HG02970 (cell line): Measurements from ENCODE around the gene RFC5.
"Not testable (repeated sequence)": the region's sequence is repeated elsewhere in the genome, so short reads cannot be mapped to it uniquely, and the experiment has no call there.

Experiments used
- ATAC-seq: cut with Tn5 transposase; IDR thresholded peaks from one replicate; pipeline ENCODE4 v1.9.1; 2021; ENCODE audit warnings: mild to moderate bottlenecking, moderate library complexity, moderate number of reproducible peaks; ENCODE audit not compliant: unreplicated experiment, low FRiP score

RFC5 gene, protein sequence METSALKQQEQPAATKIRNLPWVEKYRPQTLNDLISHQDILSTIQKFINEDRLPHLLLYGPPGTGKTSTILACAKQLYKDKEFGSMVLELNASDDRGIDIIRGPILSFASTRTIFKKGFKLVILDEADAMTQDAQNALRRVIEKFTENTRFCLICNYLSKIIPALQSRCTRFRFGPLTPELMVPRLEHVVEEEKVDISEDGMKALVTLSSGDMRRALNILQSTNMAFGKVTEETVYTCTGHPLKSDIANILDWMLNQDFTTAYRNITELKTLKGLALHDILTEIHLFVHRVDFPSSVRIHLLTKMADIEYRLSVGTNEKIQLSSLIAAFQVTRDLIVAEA

DNA sequence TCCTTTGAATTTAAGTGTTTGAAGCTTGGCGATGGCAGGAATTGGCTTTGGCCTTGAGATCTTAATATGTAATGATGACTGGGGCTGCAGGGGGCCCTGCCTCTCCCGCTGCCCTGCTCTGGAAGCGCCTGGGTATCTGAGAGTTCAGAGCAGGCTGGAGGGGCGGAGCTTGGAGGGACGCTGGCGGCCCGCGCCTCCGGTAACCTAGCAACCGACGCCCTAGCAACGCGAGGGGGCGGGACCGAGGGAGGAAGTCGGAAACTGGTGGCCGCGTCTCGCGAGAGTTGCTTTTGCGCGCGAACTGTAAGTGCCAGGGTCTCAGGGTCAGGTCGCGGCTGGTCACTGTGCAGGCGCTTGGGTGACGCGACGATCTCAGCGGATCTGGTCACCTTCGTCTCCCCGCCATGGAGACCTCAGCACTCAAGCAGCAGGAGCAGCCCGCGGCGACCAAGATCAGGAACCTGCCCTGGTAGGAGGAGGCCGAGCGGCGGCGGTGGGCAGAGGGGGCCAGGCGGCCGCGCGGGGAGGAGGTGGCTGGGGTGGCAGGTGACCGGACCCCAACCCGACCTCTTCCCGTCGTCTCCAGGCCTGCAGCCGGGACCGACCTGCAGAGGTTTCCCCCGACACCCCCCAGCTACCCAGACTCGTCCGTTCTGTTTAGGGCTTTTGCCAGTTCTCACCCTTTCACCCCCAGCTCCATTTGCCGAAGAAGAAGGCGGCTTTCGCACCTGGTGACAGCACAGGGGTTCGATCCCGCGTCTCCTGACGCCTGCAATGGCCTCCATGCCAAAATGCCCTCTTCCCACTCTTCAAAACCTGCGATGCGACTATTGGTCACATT is at the start of gene RFC5:
RFC5 (plus strand) TSS at position 280 of the 841 bp plus-strand sequence; CDS start at position 405, 125 bp downstream.
- ATAC-seq: peak; percentile 98

DNA sequence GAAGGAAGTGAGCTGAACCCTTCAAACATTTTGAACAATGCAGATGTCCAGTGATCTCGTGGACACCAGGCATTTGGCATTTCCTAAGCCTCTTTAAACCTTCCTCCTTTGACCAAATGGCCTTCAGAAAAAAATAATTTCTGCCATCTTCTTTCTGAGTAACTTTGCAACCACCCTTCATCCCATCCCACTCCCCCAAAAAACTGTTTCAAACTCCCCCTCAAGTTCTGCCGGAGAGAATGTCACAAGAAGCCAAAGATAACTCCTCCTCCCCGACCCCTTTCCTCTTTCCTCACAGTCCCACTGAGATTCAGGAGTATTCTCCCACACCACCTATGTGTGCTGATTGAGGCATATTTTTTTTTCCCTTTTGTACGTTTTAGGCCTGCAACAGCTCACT is 49.5 kb upstream of the RFC5 start:
- no peak for ATAC-seq

DNA sequence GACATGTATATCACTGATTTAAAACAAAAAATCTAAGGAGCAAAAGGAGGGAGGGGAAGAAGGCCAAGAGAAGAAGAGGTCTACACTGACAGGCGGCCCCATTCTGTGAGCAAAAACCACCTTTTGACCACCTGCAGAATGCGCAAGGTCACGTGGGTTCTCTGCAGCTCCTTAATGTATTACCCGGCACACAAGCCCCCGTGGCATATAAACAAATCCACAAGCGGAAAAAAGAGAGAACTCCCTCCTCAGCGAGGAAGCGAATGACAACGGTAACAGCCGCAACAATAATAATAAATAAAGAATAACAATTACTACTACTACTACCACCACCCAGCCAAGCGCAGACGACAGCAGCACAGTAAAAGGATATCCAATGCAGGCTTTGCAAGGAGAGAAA is 49.0 kb upstream of the RFC5 start:
- ATAC-seq: no peak

DNA sequence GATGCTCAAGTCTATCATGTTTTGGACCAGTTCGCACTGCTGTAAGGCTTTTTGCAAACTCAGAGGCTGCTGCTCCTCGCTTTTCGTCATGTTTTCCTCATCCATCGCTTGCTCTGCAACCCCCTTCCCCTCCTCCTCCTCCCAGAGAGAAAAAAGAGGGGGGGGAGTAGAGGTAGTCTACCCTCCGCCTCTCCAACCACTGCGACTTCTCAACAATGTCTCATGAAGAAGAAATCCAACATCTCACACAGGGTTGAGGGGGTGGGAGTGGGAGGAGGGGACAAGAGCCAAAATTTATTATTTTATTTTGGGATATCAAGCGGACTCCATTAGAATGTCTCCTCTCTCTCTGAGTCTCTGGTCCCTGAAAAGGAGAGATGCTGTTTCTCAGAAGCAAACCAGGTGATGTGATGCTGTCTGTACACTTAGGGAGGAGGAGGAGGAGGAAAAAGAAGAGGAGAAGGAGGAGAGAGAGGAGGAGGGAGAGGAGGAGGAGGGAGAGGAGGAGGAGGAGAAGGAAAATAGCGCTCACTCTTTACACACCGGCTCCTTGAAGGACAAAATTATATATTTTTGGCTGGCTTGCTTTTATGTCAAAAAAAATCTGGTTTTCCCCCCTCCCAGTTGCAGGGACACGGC is 48.2 kb upstream of the RFC5 start:
- ATAC-seq: no peak

DNA sequence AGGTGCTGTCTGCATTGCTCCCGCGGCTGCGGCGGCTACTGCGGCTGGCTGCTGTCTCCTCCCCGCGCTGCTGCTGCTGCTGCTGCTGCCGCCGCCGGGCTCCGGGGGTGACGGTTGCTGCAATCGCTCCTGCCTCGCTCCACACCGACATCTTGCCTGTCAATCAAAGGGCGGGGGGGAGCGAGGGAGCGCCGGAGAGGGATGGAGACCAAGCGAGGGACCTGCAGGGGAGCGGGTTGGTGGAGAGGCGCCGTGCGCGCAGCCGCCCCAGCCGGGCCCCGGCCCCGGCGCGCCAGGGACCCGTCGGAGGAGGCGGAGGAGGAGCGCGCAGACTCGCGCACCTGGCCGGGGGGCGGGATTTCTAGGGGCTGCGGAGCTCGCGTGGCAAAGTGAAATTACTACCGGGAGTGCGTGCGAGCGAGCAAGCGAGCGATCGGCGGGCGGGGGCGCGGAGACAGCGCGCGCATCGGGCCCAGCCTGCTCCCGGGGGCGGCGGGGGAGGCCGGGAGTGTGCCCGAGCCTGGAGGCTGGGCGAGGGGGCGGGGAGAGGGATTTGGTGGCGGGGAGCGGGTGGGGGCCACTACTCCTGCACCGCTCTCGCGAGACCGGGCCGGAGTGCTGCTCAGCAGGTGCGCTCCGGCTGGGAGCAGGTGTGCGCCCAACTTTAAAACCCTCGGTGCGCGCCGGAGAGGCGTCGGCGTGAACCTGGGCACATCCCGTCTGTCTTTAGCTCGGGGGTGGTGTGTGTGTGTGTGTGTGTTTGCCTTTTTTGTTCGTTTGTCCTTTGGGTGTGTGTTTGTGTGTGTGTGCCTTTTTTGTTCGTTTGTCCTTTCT is 47.5 kb upstream of the RFC5 start, which contains the start of gene KSR2:
KSR2 (minus strand) TSS at position 165 of the 834 bp plus-strand sequence. CDS start 735 bp downstream, outside the sequence.
- no peak for ATAC-seq

DNA sequence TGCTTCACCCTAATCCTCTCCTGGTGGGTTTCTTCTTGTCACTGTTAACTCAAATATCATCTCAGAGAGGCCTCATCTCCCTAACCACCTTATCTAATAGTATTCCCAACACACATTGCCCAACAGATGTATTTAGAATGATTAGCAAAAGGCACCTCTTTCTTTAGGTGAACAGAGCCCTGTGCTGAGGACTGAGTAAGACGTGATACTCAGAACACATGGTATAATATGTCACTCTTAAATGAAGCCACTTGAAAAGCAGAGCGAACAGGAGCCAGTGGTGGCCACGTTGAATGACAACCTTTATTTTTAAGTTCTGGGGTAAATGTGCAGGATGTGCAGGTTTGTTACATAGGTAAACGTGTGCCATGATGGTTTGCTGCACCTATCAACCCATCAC is 46.2 kb upstream of the RFC5 start:
- no peak for ATAC-seq

DNA sequence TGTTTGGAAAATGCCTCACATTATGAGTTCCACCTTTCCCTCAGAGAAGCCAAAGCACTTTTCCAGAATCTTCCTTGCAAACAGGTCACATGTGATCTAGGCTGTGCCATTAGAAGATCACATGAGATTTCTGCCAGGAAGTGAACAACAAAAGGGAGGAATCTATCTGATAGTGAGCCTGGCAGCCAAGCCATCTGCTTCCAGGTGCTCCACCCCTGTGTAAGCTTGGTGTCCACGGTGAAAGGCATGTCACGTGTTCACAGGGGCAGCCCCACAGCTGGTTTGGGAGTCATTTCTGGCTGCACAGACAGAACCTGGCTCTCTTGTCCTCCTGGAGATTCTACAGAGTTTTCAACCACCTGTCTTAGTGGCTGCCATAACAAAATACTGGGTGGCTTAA is 44.2 kb upstream of the RFC5 start:
- no peak for ATAC-seq

DNA sequence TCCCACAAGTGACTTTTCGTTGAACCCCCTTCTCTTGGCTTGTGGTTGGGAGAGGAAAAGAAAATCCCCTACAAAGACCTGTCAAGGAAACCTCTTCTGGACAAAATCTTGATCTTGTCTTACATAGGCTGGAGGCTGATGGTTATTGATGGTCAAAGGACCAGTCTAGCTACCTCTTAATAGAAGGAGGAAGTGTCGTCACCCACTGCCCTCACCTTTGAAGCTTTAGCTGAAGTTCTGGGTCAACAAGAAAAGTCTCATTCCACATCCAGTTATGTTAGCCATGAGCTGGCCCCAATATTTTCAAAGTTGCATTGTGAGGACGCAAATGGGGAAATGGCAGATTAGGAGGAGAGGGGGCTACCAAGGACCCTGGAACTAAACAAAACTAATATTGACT is 41.5 kb upstream of the RFC5 start:
- no peak for ATAC-seq

DNA sequence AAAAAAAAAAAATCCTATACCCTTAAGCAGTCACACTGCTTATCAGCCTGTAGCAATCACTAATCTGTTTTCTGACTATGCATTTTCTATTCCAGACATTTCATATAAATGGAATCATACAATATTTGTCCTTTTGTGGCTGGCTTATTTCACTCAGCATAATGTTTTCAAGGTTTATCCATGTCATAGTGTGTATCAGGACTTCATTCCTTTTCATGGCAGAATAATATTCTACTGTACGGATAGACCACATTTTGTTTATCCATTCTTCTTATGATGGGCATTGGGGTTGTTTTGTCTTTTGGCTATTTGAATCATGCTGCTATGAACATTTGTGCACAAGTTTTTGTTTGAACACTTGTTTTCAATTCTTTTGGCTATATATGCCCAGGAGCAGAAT is 39.1 kb upstream of the RFC5 start:
- ATAC-seq: no peak

DNA sequence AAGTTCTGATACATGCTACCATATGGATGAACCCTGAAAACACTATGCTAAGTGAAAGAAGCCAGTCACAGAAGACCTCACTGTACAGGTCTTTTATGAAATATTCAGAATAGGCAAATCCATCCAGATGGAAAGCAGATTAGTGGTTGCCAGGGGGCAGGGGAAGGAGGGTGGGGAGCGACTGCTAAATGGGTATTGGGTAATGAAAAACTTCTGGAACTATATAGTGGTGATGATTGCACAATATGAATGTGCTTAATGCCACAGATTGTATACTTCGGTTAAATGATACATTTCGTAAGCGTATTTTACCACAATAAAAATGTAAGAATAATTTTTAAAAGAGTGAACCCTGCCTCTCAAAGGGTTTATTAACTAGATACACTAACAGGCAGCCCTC is 35.9 kb upstream of the RFC5 start:
- ATAC-seq: no peak

DNA sequence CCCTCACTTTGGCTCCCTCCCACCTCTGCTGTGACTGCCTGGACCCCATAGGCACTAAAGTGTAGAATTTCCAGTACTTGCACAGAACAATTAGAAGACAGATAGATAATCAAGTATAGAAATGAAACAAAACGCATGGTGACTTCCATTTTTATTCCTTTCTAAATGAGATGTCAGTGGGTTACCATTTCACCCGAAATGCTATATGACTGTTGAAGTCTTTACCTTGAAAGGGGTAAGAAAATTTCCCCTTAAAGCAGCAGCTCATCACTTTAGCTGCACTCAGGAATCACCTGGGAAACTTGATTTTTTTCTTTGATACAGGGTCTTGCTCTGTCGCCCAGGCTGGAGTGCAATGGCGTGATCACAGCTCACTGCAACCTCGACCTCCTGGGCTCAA is 35.2 kb upstream of the RFC5 start:
- no peak for ATAC-seq

DNA sequence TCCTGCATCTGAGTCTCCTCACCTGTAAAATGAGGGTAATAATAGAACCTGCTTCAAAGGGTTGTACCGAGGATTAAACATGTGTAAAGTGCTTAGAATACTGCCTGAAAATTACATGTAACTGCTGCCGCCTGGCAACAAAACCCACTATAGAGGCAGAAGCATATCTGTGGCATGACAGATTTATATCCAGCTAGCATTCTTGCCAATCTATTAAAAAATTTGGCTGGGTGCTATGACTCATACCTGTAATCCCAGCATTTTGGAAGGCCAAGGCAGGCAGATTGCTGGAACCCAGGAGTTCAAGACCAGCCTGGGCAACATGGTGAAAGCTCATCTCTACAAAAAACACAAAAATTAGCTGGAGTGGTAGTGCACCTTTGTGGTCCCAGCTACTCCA is 31.3 kb upstream of the RFC5 start:
- ATAC-seq: no peak

DNA sequence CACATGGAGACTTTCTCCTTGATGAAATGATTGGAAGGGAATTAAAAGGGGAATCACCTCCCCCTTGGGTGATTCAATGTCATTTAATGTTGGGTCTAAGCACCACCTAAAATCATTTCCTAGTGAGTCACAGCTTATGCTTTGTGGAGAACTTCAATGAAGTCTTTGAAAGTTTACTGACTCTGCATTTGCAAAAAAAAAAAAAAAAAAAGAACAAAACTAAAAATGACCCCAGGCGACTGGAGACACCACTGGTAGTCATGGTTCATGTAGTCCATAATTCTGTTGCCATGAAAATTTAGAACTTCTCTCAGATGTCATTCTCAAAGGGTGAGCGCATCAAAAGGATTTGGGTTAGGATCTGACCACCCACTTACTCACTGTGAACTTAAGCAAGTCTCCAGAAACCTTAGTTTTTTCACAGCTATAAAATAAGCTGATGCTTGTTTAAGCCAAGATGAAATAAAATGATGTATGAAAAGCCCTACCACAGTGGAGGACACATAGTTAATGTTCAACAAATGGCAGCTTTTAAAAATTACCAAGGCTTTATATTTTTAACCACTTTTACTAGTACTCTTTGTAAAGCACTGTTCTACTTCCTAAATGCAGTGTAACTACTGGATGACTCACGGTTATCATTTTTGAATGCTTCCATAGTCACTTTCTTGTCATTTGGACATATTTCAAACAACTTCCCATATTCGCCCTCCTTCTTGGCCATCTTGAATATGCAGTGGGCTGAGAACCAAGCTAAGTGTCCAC is 29.6 kb upstream of the RFC5 start:
- no peak for ATAC-seq

DNA sequence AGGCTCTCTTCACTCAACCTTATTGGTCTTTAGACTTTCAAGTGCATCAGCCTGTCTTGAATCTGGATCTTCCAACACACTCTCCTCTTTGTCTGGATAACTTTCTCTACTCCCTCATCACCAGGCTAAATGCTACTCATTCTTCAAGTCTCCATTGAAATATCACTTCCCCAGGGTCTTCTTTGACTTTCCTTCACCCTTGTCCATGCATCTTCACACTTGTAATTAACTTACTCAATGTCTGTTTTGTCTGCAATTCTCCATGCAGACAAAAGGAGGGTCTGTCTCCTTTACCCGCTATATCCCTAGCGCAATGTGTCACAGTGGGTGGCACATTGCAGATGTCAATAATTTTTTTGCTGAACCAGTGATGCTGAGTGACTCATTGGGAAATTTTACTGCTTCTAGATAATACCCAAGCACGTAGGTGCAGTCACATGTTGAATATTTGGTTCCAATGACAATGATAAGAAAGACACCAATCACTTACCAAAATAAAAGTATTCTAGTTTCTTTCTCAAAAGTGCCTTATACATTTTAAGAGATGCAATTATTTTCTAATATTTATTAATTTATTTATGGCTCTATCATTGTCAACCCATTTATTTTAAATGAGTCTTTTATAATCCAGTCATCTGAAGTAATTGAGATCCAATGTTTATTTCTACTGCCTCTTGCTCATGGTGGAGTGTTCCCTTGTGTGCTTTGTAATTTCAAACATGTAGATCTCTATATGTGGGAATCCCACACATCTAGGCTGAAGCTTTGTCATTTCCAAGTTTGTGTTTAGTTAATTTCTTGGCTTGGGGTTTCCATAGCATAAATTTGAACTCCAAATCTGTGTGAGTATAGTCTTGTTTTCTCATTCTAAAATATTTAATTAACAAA is 21.7 kb upstream of the RFC5 start:
- no peak for ATAC-seq

DNA sequence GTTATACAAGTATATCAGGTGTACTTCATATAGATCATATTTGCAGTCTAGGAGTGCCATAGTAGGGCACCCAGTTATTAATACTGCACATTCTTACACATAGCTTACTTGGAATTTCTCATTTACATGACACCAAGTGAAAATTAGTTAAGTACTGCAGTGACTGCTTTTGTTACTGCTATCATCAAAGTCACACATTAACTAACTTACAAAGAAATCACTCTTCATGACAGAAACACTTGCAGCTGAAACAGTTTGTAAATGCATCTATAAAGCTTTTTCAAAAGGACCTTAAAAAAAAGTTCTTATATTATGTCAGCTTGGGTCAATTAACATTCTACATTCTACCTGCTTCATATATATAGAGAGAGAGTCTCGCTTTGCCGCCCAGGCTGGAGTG is 17.8 kb upstream of the RFC5 start:
- ATAC-seq: no peak

DNA sequence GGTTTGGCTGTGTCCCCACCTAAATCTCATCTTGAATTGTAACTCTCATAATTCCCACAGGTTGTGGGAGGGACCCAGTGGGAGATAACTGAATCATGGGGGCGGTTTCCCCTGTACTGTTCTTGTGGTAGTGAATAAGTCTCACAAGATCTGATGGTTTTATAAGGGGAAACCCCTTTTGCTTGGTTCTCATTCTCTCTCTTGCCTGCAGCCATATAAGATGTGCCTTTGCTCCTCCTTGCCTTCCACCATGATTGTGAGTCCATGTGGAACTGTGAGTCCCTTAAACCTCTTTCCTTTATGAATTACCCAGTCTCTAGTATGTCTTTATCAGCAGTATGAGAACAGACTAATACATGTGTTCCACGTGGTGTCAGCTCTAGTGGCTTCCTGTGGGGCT is 16.7 kb upstream of the RFC5 start:
- not testable (repeated sequence) for ATAC-seq

DNA sequence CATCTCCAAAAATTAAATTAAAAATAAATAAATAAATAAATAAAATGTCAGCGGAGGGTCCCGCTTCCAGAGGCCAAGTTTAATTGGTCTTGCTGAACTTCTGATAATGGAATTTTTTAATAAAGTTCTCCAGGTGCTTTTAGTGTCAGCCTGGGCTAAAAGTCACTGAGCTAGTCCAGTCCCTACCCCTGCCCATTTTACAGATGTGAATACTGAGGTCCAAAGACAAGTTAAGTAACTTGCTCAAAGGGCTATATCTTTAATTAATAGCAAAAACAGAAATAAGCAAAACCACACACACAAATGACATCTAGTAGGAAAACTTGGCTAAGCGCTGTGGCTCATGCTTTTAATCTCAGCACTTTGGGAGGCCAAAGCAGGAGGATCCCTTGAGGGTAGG is 5.6 kb upstream of the RFC5 start:
- no peak for ATAC-seq

DNA sequence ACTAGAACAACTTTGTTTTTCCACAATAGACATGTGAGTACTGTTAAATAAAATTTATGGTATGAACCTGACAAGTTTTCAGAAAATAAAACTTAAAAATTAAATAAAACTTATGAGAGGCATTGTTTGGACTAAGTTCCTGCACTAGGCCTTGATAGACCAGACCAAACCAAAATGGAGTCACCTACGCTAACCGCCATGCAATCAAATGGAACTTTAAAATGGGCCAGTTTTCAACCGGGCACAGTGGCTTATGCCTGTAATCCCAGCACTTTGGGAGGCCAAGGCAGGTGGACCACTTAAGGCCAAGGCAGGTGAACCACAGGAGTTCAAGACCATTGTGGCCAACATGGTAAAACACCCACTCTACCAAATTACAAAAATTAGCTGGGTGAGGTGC is 5.1 kb upstream of the RFC5 start:
- no peak for ATAC-seq

DNA sequence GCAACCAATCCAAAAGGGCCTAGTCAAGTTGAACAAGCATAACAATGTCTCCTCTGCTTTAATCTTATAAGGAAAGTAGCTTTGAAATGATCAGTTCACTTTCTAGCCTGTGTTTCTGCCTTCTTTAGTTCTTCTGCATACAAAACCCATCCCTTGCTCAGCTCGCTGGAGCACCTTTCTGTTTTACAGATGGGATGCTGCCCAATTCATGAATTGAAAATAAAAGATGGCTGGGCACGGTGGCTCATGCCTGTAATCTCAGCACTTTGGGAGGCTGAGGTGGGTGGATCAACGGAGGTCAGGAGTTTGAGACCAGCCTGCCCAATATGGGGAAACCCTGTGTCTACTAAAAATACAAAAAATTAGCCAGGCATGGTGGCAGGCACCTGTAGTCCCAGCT is 4.5 kb upstream of the RFC5 start:
- no peak for ATAC-seq
